WTC11 (cell line): ENCODE measurements around the gene KATNBL1.

Experiments
- ATF2 ChIP-seq: sonication (generic); formaldehyde crosslinking; IDR thresholded peaks from 2 replicates; pipeline ENCODE4 v1.8.1; 2022; ENCODE audit warnings: low read depth, missing genetic modification reagents, borderline replicate concordance
- FOXJ3 ChIP-seq: sonication (generic); formaldehyde crosslinking; IDR thresholded peaks from 2 replicates; pipeline ENCODE4 v1.9.0; 2021; ENCODE audit warnings: missing genetic modification reagents, mild to moderate bottlenecking, borderline replicate concordance
- TCF7 ChIP-seq: sonication (generic); formaldehyde crosslinking; IDR thresholded peaks from 2 replicates; pipeline ENCODE4 v1.8.0; 2022; ENCODE audit warnings: mild to moderate bottlenecking, low read depth, missing genetic modification reagents, moderate library complexity
- TF ChIP-seq, protein P1 (sequence below): fragments of 200-600 bp; IDR thresholded peaks from 2 replicates; pipeline ENCODE4 v1.8.0; 2022; ENCODE audit warnings: antibody characterized with exemption

DNA sequence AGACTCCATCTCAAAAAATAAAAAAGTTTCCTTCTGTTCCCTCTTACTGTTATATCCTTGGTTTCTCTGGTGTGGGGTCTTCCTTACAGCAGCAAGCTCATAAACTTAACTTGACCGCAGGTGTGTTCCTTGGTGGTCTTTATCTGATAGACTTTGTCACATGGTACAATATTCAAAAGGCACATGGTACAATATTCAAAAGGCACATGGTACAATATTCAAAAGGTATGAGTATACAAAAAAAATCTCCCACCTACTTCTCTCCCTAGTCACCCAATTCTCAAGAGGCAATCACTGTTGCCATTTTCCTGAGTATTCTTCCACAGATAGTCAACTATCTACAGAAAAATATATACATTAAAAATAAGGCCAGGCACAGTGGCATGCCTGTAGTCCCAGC lies 103.5 kb downstream of the KATNBL1 start:
- TF ChIP-seq ATF2 (CRISPR knock-in tag) (no peak), TCF7 (no peak), FOXJ3 (CRISPR knock-in tag) (no peak)
- TF ChIP-seq, protein P1, sequence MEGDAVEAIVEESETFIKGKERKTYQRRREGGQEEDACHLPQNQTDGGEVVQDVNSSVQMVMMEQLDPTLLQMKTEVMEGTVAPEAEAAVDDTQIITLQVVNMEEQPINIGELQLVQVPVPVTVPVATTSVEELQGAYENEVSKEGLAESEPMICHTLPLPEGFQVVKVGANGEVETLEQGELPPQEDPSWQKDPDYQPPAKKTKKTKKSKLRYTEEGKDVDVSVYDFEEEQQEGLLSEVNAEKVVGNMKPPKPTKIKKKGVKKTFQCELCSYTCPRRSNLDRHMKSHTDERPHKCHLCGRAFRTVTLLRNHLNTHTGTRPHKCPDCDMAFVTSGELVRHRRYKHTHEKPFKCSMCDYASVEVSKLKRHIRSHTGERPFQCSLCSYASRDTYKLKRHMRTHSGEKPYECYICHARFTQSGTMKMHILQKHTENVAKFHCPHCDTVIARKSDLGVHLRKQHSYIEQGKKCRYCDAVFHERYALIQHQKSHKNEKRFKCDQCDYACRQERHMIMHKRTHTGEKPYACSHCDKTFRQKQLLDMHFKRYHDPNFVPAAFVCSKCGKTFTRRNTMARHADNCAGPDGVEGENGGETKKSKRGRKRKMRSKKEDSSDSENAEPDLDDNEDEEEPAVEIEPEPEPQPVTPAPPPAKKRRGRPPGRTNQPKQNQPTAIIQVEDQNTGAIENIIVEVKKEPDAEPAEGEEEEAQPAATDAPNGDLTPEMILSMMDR: no peak
